ENCODE results near the gene ARHGAP36.

Gene ARHGAP36

DNA sequence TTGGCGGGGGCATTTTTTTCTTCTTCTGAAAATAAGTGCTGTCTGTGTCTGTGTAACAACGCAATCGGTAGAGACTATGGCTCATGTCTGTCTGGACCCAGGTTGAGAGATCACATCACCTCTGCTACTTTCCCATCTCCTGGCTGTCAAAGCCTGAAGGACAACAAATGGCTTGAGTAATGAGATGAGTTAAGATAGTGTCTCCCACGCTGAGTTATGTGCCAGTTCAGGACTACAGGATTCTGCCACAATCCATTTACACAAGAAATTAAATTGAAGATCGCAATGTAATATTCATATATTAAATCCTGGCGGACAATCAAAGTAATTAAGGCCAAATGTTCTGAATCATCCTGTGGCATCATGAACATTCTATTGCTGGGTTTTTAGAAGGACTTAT is 16.5 kb upstream of the ARHGAP36 start:
- Histone ChIP-seq H3K9me3 (ENCODE audit: insufficient read depth, low read length) (no peaks in the 10 kb centered on the region), H3K27me3 (ENCODE audit: low read length) (no peaks in the 10 kb centered on the region), H4K20me1 (ENCODE audit: low read depth, low read length) (no peaks in the 10 kb centered on the region), H3K79me2 (ENCODE audit: insufficient read depth, low read length) (no peaks in the 10 kb centered on the region), H3K9me2 (replicated peaks; ENCODE audit: insufficient read depth, low read length) (no peaks in the 10 kb centered on the region), H3F3A (ENCODE audit: insufficient read depth) (no peaks in the 10 kb centered on the region), H3K36me3 (ENCODE audit: low read length) (no peaks in the 10 kb centered on the region), H3K9ac (ENCODE audit: low read length) (no peak overlapping the region), H2AFZ (ENCODE audit: low read depth, low read length, severe bottlenecking) (no peak overlapping the region), H3K4me3 (ENCODE audit: insufficient read depth, low read length, poor library complexity, severe bottlenecking) (no peak overlapping the region), H3K4me2 (ENCODE audit: low read depth, low read length, poor library complexity, severe bottlenecking) (no peak overlapping the region), H3K27ac (ENCODE audit: low read depth, low read length) (no peak overlapping the region)
- TF ChIP-seq EZH2phosphoT487 (conservative IDR thresholded peaks at IDR 0.05; ENCODE audit: low read length): no peak

GRCh38 chrX:131045726-131046125 is 12.4 kb upstream of the ARHGAP36 start:
- no peaks in the 10 kb centered on the region for H3K27me3 ChIP-seq (ENCODE audit: low read length)
- no peak overlapping the region for H3K27ac ChIP-seq (ENCODE audit: low read depth, low read length)
- no peak overlapping the region for H3K4me3 ChIP-seq (ENCODE audit: insufficient read depth, low read length, poor library complexity, severe bottlenecking)
- TF ChIP-seq EZH2phosphoT487 (conservative IDR thresholded peaks at IDR 0.05; ENCODE audit: low read length) (no peak), CTCF (IDR thresholded peaks at IDR 0.05; ENCODE audit: insufficient read depth, low read length, poor library complexity, severe bottlenecking) (no peak)
- H3K4me2 ChIP-seq (ENCODE audit: low read depth, low read length, poor library complexity, severe bottlenecking): no peak overlapping the region
- H3K9me3 ChIP-seq (ENCODE audit: insufficient read depth, low read length): no peaks in the 10 kb centered on the region
- no peaks in the 10 kb centered on the region for H4K20me1 ChIP-seq (ENCODE audit: low read depth, low read length)
- H3K36me3 ChIP-seq (ENCODE audit: low read length): no peaks in the 10 kb centered on the region
- H3K9me2 ChIP-seq (replicated peaks; ENCODE audit: insufficient read depth, low read length): no peaks in the 10 kb centered on the region
- H3F3A ChIP-seq (ENCODE audit: insufficient read depth): no peaks in the 10 kb centered on the region
- no peak overlapping the region for H3K9ac ChIP-seq (ENCODE audit: low read length)
- H3K79me2 ChIP-seq (ENCODE audit: insufficient read depth, low read length): no peaks in the 10 kb centered on the region
- no peak overlapping the region for H2AFZ ChIP-seq (ENCODE audit: low read depth, low read length, severe bottlenecking)

DNA sequence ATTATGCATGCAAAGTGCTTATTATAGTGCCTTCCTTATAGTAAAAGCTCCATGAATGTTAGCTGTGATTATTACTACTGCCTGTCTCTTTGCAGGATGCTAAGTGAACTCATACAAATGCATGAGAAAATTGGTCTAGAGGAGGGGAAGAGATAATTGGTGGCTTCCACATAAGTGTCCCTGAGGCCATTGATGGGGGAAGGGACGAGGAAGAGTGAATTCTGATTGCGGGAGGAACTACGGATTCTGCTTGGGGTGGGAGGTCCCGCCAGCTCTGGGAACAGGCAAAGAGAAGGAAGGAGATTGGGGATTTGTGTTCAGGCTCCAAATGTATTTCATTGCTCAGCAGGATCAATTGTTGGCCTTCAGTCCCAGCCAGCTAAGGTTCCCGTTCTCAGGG is 11.6 kb upstream of the ARHGAP36 start:
- Histone ChIP-seq H3K27me3 (ENCODE audit: low read length) (no peaks in the 10 kb centered on the region), H2AFZ (ENCODE audit: low read depth, low read length, severe bottlenecking) (no peak overlapping the region), H3K9me3 (ENCODE audit: insufficient read depth, low read length) (no peaks in the 10 kb centered on the region), H3K36me3 (ENCODE audit: low read length) (no peaks in the 10 kb centered on the region), H3K9ac (ENCODE audit: low read length) (no peak overlapping the region), H3K79me2 (ENCODE audit: insufficient read depth, low read length) (no peaks in the 10 kb centered on the region), H3K4me2 (ENCODE audit: low read depth, low read length, poor library complexity, severe bottlenecking) (no peak overlapping the region), H4K20me1 (ENCODE audit: low read depth, low read length) (no peaks in the 10 kb centered on the region), H3K27ac (ENCODE audit: low read depth, low read length) (no peak overlapping the region), H3K9me2 (replicated peaks; ENCODE audit: insufficient read depth, low read length) (no peaks in the 10 kb centered on the region), H3F3A (ENCODE audit: insufficient read depth) (no peaks in the 10 kb centered on the region), H3K4me3 (ENCODE audit: insufficient read depth, low read length, poor library complexity, severe bottlenecking) (no peak overlapping the region)
- TF ChIP-seq EZH2phosphoT487 (conservative IDR thresholded peaks at IDR 0.05; ENCODE audit: low read length): no peak
- no peak for TF ChIP-seq CTCF (IDR thresholded peaks at IDR 0.05; ENCODE audit: insufficient read depth, low read length, poor library complexity, severe bottlenecking)

GRCh38 chrX:131047180-131047579 is 11.0 kb upstream of the ARHGAP36 start:
- no peak for TF ChIP-seq EZH2phosphoT487 (conservative IDR thresholded peaks at IDR 0.05; ENCODE audit: low read length)
- TF ChIP-seq CTCF (IDR thresholded peaks at IDR 0.05; ENCODE audit: insufficient read depth, low read length, poor library complexity, severe bottlenecking): no peak
- Histone ChIP-seq H4K20me1 (ENCODE audit: low read depth, low read length) (no peaks in the 10 kb centered on the region), H2AFZ (ENCODE audit: low read depth, low read length, severe bottlenecking) (no peak overlapping the region), H3K9me3 (ENCODE audit: insufficient read depth, low read length) (no peaks in the 10 kb centered on the region), H3K79me2 (ENCODE audit: insufficient read depth, low read length) (no peaks in the 10 kb centered on the region), H3K36me3 (ENCODE audit: low read length) (no peaks in the 10 kb centered on the region), H3K4me3 (ENCODE audit: insufficient read depth, low read length, poor library complexity, severe bottlenecking) (no peak overlapping the region), H3K9me2 (replicated peaks; ENCODE audit: insufficient read depth, low read length) (no peaks in the 10 kb centered on the region), H3F3A (ENCODE audit: insufficient read depth) (no peaks in the 10 kb centered on the region), H3K27me3 (ENCODE audit: low read length) (no peaks in the 10 kb centered on the region), H3K9ac (ENCODE audit: low read length) (no peak overlapping the region), H3K4me2 (ENCODE audit: low read depth, low read length, poor library complexity, severe bottlenecking) (no peak overlapping the region), H3K27ac (ENCODE audit: low read depth, low read length) (no peak overlapping the region)
